ENCODE data around the gene SPDYE3. TPM values are rescaled to one million over a fixed set of nuclear protein-coding genes. Genes with fewer than 3 reads are reported as not detected.
"Not testable (repeated sequence)": the region's sequence is repeated elsewhere in the genome, so short reads cannot be mapped to it uniquely, and the experiment has no call there.

Gene SPDYE3
- polyA plus RNA-seq, 3 donors: 0.05 to 0.15 TPM; not detected in 1

- H3K27ac ChIP-seq (ENCODE audit: low read depth, low read length): not testable (repeated sequence)
- WGBS, 3 donors: 77 to 90% (median 89%) methylated on average over 3 of the region's 4 CpGs
These were observed 36.6 kb downstream of the SPDYE3 start for GRCh38 chr7:100344124-100344559.

GRCh38 chr7:100344560-100345287, 37.2 kb downstream of the SPDYE3 start:
- not testable (repeated sequence) for H3K27ac ChIP-seq (ENCODE audit: low read depth, low read length)
- WGBS, 3 donors: 50 to 71% (median 65%) methylated on average over 9 to 10 of the region's 13 CpGs

GRCh38 chr7:100345288-100345672, 37.8 kb downstream of the SPDYE3 start:
- H3K27ac ChIP-seq (ENCODE audit: low read depth, low read length): not testable (repeated sequence)
- 0% methylated on average over 2 to 3 of the region's 5 CpGs for WGBS, 3 donors

GRCh38 chr7:100346921-100347320, 39.4 kb downstream of the SPDYE3 start:
- H3K27ac ChIP-seq (ENCODE audit: low read depth, low read length): no peak overlapping the region

- no peak overlapping the region for H3K27ac ChIP-seq (ENCODE audit: low read depth, low read length)
These were observed 41.3 kb downstream of the SPDYE3 start for GRCh38 chr7:100348805-100349204.

- no peak overlapping the region for H3K27ac ChIP-seq (ENCODE audit: low read depth, low read length)
- WGBS, 3 donors: 91 to 96% (median 93%) methylated on average over 6 of the region's 6 CpGs
These were observed 42.3 kb downstream of the SPDYE3 start for GRCh38 chr7:100349757-100350156.

- WGBS, 3 donors: 81 to 91% (median 84%) methylated on average over 6 of the region's 6 CpGs
- no peak overlapping the region for H3K27ac ChIP-seq (ENCODE audit: low read depth, low read length)
These were observed 44.2 kb downstream of the SPDYE3 start for GRCh38 chr7:100351657-100352058.

- 82 to 90% (median 89%) methylated on average over 18 of the region's 18 CpGs for WGBS, 3 donors
- not testable (repeated sequence) for H3K27ac ChIP-seq (ENCODE audit: low read depth, low read length)
These were observed 44.8 kb downstream of the SPDYE3 start for GRCh38 chr7:100352230-100352781.

GRCh38 chr7:100352984-100353684, 45.6 kb downstream of the SPDYE3 start:
- no peak overlapping the region for H3K27ac ChIP-seq (ENCODE audit: low read depth, low read length)
- WGBS, 3 donors: 91 to 93% (median 92%) methylated on average over 12 to 16 of the region's 16 CpGs

GRCh38 chr7:100353685-100354330, 46.3 kb downstream of the SPDYE3 start:
- no peak overlapping the region for H3K27ac ChIP-seq (ENCODE audit: low read depth, low read length)
- 78 to 89% (median 86%) methylated on average over 6 of the region's 6 CpGs for WGBS, 3 donors

GRCh38 chr7:100356416-100357068, 49.0 kb downstream of the SPDYE3 start:
- 67 to 90% (median 71%) methylated on average over 8 of the region's 8 CpGs for WGBS, 3 donors
- no peak overlapping the region for H3K27ac ChIP-seq (ENCODE audit: low read depth, low read length)

GRCh38 chr7:100357131-100357561, 49.6 kb downstream of the SPDYE3 start:
- WGBS, 3 donors: 91 to 92% (median 91%) methylated on average over 5 to 6 of the region's 6 CpGs
- no peak overlapping the region for H3K27ac ChIP-seq (ENCODE audit: low read depth, low read length)

- 74 to 90% (median 78%) methylated on average over 11 of the region's 11 CpGs for WGBS, 3 donors
- no peak within 1 kb of the TSS for H3K27ac ChIP-seq (ENCODE audit: low read depth, low read length)
These were observed 50.7 kb downstream of the SPDYE3 start, which contains the start of gene PILRB for GRCh38 chr7:100358027-100358856. Gene PILRB, plus strand, starts transcription at chr7:100358117. Its CDS starts 186 bp downstream, at chr7:100358303.

GRCh38 chr7:100358857-100359212, 51.3 kb downstream of the SPDYE3 start:
- WGBS, 3 donors: 93 to 97% (median 95%) methylated on average over 8 of the region's 8 CpGs

GRCh38 chr7:100360135-100360854, 52.8 kb downstream of the SPDYE3 start:
- H3K27ac ChIP-seq (ENCODE audit: low read depth, low read length): no peak overlapping the region
- WGBS, 3 donors: 56 to 88% (median 73%) methylated on average over 3 of the region's 3 CpGs

More at GRCh38 chr7:100358857-100359212, 51.3 kb downstream of the SPDYE3 start:
- H3K27ac ChIP-seq (ENCODE audit: low read depth, low read length): no peak overlapping the region

GRCh38 chr7:100363098-100363497, 55.6 kb downstream of the SPDYE3 start:
- H3K27ac ChIP-seq (ENCODE audit: low read depth, low read length): no peak overlapping the region

- not testable (repeated sequence) for H3K27ac ChIP-seq (ENCODE audit: low read depth, low read length)
- 96 to 97% (median 97%) methylated on average over 7 of the region's 7 CpGs for WGBS, 3 donors
These were observed 56.3 kb downstream of the SPDYE3 start for GRCh38 chr7:100363797-100364196.

Measured in adipose tissue (tissue), 3 donors.